ENCODE results near the gene PPP4R1.
A peak's percentile ranks its signal among the peaks of the same experiment; 100 is the strongest.
"Not testable (repeated sequence)": the region's sequence is repeated elsewhere in the genome, so short reads cannot be mapped to it uniquely, and the experiment has no call there.

PPP4R1 gene

DNA sequence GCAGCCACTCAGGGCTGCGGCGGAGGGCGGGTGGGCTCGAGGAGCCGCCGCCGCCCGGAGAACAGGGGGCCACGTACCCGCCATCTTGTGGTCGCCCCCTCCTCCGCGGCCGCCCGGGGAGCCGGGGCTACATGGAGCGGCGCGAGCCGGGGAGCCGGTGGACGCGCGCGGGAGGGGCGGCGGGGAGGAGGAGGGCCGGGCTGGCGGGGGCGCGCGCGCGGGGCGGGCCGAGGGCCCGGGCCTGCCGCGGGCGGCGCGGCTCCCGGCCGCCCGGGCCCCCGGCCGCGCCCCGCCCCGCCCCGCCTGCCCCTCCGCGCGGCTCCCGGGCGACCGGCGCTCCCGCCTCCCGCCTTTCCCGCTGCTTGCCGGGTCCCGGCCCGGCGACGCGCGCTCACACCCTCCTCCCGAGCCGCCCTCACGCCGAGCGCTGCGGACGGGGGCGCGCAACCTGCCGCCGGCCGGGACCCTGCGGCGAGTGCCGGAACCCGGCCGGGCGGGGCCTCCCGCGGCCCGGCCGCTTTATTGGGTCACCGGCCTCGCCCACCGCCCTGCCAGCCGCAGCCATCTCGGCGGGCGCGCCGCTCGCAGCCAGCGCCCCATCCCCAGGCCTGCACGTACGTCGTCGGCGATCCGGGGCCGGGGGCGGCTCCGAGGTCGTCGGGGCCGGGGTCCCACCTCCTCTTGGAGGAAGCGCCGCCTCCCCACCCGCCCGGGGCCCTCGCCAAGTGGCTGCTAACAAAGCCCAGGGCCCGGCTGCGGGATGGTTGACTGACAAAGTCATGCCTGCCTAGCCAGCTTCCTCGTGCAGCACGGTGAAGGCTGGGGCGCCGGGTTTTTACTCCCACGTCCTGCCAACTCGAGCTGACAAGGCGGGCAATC is at the start of gene PPP4R1:
Gene PPP4R1, minus strand, starts transcription at position 159 of the 879 bp plus-strand sequence. Its CDS starts 75 bp downstream, at position 84.
- peak; percentile 38 for DNase-seq (ENCODE audit: low read depth)

- no peak for DNase-seq (ENCODE audit: low read depth)
Observed at GRCh38 chr18:9663377-9663776, 49.0 kb upstream of the PPP4R1 start.

DNA sequence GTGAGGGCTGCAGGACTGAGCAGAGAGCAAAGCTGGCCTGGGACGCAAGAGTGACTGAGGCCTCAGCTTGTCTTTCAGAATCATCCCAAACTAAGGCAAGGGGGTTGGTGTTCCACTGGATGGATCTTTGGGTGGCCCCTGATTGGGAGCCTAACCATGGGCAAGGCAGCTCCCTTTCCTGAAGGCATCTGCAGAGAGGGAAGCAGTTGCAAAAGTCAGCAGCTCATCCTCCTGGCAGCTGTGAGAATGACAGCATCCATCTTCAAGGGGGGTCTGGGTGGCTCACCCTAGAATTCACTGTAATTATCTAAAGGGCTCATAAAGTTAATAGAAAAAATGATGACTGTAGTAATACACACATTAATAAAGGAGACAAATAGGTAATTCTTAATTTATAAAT is 47.2 kb upstream of the PPP4R1 start:
- DNase-seq (ENCODE audit: low read depth) = no peak

- no peak for DNase-seq (ENCODE audit: low read depth)
Observed at GRCh38 chr18:9659499-9660375, 45.4 kb upstream of the PPP4R1 start.

GRCh38 chr18:9658087-9658641 is 43.8 kb upstream of the PPP4R1 start:
- no peak for DNase-seq (ENCODE audit: low read depth)

- DNase-seq (ENCODE audit: low read depth) = no peak
Observed at GRCh38 chr18:9655232-9655767, 40.9 kb upstream of the PPP4R1 start.

- DNase-seq (ENCODE audit: low read depth) = no peak
Observed at GRCh38 chr18:9653390-9653789, 39.0 kb upstream of the PPP4R1 start.

DNA sequence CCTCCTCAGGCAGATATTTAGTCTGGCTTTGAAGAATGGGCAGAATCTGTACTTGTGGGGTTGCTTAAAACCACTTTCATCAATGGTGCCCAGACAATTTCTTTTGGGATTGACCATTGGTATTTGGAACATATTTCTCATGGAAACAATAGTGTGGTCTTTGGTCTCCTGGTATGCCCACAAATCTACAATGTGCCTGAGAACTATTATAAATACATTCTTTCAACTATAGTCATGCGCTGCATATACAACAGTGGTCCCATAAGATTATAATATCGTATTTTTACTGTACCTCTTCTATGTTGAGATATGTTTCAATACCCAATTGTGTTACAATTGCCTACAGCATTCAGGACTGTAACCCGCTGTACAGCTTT is 34.8 kb upstream of the PPP4R1 start:
- no peak for DNase-seq (ENCODE audit: low read depth)

- no peak for DNase-seq (ENCODE audit: low read depth)
Observed at GRCh38 chr18:9648431-9649163, 34.2 kb upstream of the PPP4R1 start.

DNA sequence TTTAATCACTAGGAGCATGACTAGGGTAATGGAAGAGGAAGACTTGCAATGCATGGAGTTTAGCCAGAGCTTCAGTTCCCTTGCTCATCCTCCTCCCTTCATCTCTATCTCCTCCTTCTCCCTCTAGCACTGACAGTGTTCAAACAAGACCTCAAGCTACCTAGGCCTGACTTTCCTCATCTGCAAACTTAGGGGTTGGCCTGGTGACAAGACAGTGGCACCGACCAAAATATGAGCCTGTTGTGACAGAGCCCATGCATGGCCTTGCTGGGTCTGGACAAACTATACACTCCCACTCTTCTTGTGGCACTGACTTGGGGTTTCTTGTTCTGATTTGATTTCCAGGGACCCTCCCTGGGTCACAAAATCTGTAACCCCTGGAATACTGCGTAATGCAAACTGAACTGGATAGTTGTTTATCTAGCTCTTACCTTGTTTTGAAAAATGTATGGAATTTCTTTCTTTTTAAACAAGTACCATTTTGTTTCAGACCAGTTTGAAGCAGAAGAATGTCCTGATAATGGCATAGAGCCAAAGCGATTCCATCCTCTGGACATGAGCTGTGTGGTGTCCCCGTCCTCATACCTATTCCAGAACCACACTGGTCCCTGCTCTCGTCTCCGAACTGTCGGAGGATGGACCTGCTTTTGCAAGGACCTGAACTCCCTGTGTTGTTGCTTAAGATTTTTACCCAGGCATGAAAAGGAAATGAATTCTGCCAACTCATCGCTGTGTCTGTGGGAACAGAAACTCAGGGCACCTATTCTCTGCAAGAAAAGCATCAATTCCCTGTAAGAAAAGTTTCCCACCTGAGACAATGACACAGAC is 33.4 kb upstream of the PPP4R1 start:
- no peak for DNase-seq (ENCODE audit: low read depth)

GRCh38 chr18:9643549-9643948 is 29.2 kb upstream of the PPP4R1 start:
- no peak for DNase-seq (ENCODE audit: low read depth)

- DNase-seq (ENCODE audit: low read depth) = no peak
Observed at GRCh38 chr18:9642799-9643462, 28.6 kb upstream of the PPP4R1 start.

DNA sequence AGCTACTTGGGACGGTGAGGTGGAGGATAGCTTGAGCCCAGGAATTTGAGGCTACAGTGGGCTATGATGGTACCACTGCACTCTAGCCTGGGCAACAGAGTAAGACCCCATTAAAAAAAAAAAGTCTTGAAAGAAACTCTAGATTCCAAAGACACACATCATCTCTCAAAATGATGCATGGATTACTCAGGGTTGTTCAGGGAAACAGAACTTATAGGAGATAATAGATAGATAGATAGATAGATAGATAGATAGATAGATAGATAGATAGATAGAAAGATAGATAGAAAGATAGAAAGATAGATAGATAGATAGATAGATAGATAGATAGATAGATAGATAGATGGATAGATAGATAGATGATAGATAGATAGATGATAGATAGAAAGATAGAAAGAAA is 26.7 kb upstream of the PPP4R1 start:
- DNase-seq (ENCODE audit: low read depth) = not testable (repeated sequence)

DNA sequence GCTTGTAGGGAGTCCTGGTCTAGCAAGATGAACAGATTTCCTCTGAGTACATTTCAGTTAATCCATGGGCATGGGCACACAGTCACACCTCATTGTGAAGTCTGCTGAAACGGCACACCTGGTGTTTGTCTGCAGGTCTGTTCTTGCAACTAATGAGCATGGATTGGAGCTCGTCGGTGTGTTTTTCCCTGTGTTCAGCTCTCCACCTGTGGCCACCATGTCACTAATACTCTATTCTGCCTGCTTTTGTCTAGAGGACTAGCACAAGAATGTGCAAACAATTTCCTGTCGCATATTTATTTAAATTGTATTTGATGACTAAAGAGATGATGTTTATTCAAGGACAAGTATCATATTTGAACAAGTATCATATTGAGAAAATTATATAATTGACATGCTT is 24.5 kb upstream of the PPP4R1 start:
- no peak for DNase-seq (ENCODE audit: low read depth)

- no peak for DNase-seq (ENCODE audit: low read depth)
Observed at GRCh38 chr18:9637036-9637767, 22.8 kb upstream of the PPP4R1 start.

GRCh38 chr18:9634856-9635255 is 20.5 kb upstream of the PPP4R1 start:
- no peak for DNase-seq (ENCODE audit: low read depth)

DNA sequence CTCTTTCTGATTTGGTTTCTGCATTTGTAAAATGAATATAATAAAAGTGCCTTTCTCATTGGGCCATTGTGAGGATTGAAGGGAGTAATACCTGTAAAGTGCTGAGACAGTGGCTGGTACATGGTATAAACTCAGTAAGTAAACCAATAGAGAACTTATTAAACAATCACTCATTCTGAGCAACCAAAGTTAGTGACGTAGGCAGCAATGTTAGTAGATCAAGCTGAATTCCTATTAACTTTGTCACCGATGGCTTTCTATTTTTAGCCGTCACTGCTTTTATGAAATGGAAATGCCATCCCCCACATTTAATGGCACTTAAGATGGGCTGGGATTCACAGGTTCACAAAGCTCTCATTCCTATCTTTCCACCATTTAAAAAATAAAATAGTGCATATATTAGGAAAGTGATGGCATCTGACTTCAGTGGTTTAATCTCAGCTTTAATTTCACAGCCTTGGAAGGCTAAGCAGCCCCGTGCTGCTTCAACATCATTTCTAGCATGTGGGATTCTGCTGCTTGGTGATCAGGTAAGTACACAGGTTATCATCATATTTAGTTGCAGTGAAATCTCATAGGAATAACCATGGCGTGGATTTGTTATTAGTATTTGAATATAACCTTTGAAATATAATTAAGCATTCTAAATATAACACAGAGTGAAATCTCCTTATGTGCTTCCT is 17.6 kb upstream of the PPP4R1 start:
- DNase-seq (ENCODE audit: low read depth) = no peak

DNA sequence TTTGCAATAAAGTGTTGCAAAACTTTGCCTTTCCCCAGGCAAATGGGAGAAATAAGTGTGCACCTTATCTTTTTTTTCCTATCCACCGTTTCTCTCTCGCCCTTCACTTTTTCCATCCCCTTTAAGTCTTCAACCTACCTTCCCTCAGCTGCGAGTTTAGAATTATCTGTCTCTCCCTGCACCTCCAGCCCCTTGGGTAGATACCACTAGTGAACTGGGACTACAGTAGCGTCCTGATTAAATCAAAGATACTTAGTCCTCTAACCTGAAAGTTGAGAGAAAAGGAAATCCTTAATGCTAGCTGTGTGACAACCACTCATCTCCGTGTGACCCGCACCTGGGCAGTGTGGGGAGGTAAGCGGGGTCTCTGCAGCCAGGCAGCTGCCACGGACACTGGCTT is 16.1 kb upstream of the PPP4R1 start:
- no peak for DNase-seq (ENCODE audit: low read depth)

GRCh38 chr18:9629709-9630108 is 15.3 kb upstream of the PPP4R1 start:
- DNase-seq (ENCODE audit: low read depth) = no peak
